PFSK-1 (cell line): ENCODE data around the gene TMEM200A.

ENCODE experiments used
- FOXP2 ChIP-seq: optimal IDR thresholded peaks from 2 replicates; pipeline ENCODE3; 2011; ENCODE audit warnings: borderline replicate concordance, control low read depth, inconsistent platforms; ENCODE audit not compliant: insufficient read depth; ENCODE audit errors: extremely low read length, extremely low read depth
- POLR2AphosphoS5 ChIP-seq: IDR thresholded peaks from 2 replicates; pipeline ENCODE4 v1.6.1; 2012; ENCODE audit warnings: low read depth, mild to moderate bottlenecking, control low read depth, low read length, moderate library complexity
- REST ChIP-seq, 2 experiments: IDR thresholded peaks; 2 replicates each; pipeline versions ENCODE4 v1.6.1 to v1.8.0; 2011 to 2012; ENCODE audit warnings: low read depth in 2 of 2, low read length in 2 of 2, control low read depth in 1 of 2, inconsistent platforms in 1 of 2, mild to moderate bottlenecking in 1 of 2, moderate library complexity in 1 of 2; ENCODE audit not compliant: insufficient read depth in 1 of 2

DNA sequence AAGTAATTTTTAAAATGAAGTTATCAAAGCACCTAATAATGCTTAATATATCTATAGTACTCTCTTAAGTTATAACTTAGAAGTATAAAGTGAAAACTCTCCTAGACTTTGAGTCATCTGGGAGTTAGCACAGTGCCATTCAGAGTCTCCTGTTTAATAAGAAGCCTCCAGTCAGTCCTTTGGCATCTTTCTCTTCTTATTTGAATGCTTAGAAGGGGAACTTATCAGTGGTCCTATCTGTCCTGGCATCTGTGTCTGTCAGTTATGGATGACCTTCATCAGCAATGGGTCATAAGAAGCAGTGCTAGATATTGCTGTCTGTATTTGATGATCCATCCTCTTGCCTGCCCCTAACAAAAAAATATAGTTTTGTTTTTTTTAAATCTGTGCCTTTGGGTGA is 15.2 kb downstream of the TMEM200A start:
- TF ChIP-seq POLR2AphosphoS5 (no peak), REST (IDR thresholded peaks at IDR 0.05; ENCODE audit: insufficient read depth in 1 of 2, low read depth in 2 of 2, low read length in 2 of 2) (no peak), FOXP2 (no peak)
